ENCODE data around the gene C15orf39. TPM values are rescaled to one million over a fixed set of nuclear protein-coding genes. Genes with fewer than 3 reads are reported as not detected.

C15orf39 gene
- total RNA-seq, 4 donors from 2014 or later = 7.5 to 21.3 (median 9.5) TPM

GRCh38 chr15:75233504-75234190, 32.0 kb downstream of the C15orf39 start:
- no peak for TF ChIP-seq CTCF (IDR thresholded peaks at IDR 0.05; ENCODE audit: low read depth)

- TF ChIP-seq CTCF (IDR thresholded peaks at IDR 0.05; ENCODE audit: low read depth) = no peak
Measured at GRCh38 chr15:75234191-75234810, 32.6 kb downstream of the C15orf39 start.

GRCh38 chr15:75235051-75235673, 33.5 kb downstream of the C15orf39 start:
- TF ChIP-seq CTCF (IDR thresholded peaks at IDR 0.05; ENCODE audit: low read depth) = no peak

- TF ChIP-seq CTCF (IDR thresholded peaks at IDR 0.05; ENCODE audit: low read depth) = no peak
Measured at GRCh38 chr15:75235760-75236729, 34.4 kb downstream of the C15orf39 start.

GRCh38 chr15:75237316-75237982, 35.8 kb downstream of the C15orf39 start:
- no peak for TF ChIP-seq CTCF (IDR thresholded peaks at IDR 0.05; ENCODE audit: low read depth)

- no peak for TF ChIP-seq CTCF (IDR thresholded peaks at IDR 0.05; ENCODE audit: low read depth)
Measured at GRCh38 chr15:75238150-75238549, 36.5 kb downstream of the C15orf39 start.

All from subcutaneous adipose tissue (tissue), 4 donors.